Measurements from ENCODE around the gene RBM27.

GRCh38 chr5:146238973-146239372, 35.6 kb downstream of the RBM27 start:
- TF ChIP-seq CTCF (IDR thresholded peaks at IDR 0.05; ENCODE audit: low read depth, low read length, poor library complexity, severe bottlenecking) (no peak), EZH2phosphoT487 (IDR thresholded peaks at IDR 0.05; ENCODE audit: borderline replicate concordance, low read length) (no peak)

Measured in DOHH2 (cell line).